22Rv1 (cell line): ENCODE measurements around the gene SERINC3.

Experiments
- H3K27ac ChIP-seq: fragments of 450-650 bp; 2 replicates; pipeline ENCODE4 v1.5.1; 2017
- ZFX ChIP-seq: fragments of 450-650 bp; IDR thresholded peaks from 2 replicates; pipeline ENCODE4 v1.6.1; 2017; ENCODE audit warnings: antibody characterized with exemption, borderline replicate concordance
- TF ChIP-seq, protein P1 (sequence below): fragments of 450-650 bp; IDR thresholded peaks from 2 replicates; pipeline ENCODE4 v1.5.1; 2017; ENCODE audit warnings: mild to moderate bottlenecking

SERINC3 gene

GRCh38 chr20:44504402-44505307 is 17.2 kb downstream of the SERINC3 start:
- H3K27ac ChIP-seq, result no peak overlapping the region

GRCh38 chr20:44502968-44503367 is 18.9 kb downstream of the SERINC3 start:
- no peak for TF ChIP-seq ZFX
- H3K27ac ChIP-seq, result no peak overlapping the region

More at GRCh38 chr20:44504402-44505307, 17.2 kb downstream of the SERINC3 start:
- no peak for TF ChIP-seq ZFX
- TF ChIP-seq, protein P1, sequence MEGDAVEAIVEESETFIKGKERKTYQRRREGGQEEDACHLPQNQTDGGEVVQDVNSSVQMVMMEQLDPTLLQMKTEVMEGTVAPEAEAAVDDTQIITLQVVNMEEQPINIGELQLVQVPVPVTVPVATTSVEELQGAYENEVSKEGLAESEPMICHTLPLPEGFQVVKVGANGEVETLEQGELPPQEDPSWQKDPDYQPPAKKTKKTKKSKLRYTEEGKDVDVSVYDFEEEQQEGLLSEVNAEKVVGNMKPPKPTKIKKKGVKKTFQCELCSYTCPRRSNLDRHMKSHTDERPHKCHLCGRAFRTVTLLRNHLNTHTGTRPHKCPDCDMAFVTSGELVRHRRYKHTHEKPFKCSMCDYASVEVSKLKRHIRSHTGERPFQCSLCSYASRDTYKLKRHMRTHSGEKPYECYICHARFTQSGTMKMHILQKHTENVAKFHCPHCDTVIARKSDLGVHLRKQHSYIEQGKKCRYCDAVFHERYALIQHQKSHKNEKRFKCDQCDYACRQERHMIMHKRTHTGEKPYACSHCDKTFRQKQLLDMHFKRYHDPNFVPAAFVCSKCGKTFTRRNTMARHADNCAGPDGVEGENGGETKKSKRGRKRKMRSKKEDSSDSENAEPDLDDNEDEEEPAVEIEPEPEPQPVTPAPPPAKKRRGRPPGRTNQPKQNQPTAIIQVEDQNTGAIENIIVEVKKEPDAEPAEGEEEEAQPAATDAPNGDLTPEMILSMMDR, result no peak

DNA sequence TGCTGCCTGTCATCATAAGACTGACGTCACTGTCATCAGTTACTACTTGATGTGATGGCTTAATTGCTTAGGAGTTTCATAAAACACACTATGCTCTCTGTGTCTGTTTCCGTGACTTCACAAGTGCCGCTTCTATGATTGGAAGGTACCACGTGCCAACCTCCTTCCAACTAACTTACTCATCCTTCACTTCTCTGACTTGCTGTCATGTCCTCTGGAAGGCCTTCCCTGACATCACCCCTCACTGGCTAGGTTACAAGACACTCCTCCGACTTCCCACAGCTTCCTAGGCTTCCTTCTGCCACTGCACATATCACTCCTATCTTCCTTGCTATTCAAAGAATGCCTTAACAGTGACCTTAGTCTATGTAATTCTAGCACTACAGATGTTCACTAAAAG is 20.4 kb downstream of the SERINC3 start:
- H3K27ac ChIP-seq, result no peak overlapping the region
- no peak for TF ChIP-seq ZFX
- TF ChIP-seq, protein P1, result no peak

DNA sequence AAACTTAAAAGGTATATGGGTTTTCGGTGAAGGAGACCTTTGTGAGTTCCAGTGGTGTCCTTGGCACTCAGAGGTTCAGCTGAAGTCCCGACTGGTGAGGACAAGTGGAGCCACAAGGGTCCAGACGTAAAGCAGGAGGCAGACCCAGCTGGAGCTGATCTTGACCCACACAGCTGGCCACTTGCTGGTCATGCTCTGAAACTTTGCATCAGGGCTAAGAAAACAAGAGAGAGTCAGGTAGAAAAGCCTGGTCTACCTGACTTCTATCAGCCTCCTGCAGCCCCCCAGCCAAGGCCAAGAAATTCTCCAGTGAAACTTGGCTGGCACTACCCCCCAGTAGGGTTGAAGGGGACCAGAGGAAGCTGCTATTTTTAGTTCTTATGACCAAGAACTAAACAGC is 21.6 kb downstream of the SERINC3 start:
- H3K27ac ChIP-seq, result no peak overlapping the region
- TF ChIP-seq ZFX, result no peak
- TF ChIP-seq, protein P1, result no peak

DNA sequence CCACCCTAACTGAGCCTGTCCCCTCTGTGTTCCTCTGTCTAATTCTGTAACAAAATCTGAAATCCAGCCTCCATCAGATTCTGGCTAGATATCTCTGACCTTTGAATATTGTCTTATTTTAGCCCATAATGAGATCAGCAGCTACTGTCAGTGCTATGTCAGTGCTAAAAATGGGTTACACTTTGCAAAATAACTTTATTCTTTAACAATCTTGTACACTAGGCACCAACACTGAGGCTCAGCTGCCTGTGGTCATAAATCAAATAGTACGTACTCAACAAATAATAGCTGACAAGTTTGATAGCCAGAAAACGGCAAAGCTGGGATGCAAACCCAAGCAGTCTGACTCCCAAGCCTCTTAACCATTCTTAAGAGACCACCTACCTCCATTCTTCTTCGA is 24.1 kb downstream of the SERINC3 start:
- H3K27ac ChIP-seq, result no peak overlapping the region
- TF ChIP-seq ZFX, result no peak
- TF ChIP-seq, protein P1, result no peak

GRCh38 chr20:44496976-44497375 is 24.9 kb downstream of the SERINC3 start:
- TF ChIP-seq, protein P1, result no peak
- TF ChIP-seq ZFX, result no peak
- no peak overlapping the region for H3K27ac ChIP-seq

DNA sequence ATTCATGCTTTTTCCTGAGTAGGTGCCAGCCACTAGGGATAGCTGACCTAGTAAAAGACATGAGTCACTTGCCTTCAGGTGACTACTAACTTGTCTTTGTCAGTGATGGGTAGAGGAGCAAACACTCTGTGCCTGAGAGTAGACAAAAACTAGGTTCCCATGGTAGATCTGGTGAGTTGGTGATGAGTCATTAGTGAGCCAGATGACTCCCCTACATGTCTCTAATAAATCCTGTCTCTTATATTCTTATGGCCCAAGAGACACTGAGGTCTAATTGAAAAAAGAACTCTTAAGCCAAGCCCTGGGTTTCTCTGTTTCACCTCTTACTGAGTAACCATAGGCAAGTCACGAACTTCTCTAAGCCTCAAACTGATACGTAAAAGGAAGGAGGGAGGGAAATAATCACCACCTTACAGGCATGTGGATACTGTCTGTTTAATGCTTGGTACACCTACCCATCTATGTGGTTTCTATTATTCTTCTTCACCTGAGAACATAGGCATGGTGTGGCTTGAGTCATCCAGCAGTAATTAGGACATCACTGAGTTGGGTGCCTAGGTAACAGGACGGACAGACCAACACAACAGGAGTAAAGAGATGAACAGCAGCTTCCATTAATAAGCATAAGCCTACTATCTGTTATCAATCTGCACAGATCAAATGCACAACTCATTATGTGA is 25.9 kb downstream of the SERINC3 start:
- no peak for TF ChIP-seq ZFX
- TF ChIP-seq, protein P1, result no peak

More for the DNA sequence above, 25.9 kb downstream of the SERINC3 start:
- no peak overlapping the region for H3K27ac ChIP-seq
